Bronchial epithelial cell (primary cell): ENCODE data around the gene RBM26. TPM values are rescaled to one million over a fixed set of nuclear protein-coding genes. Genes with fewer than 3 reads are reported as not detected.

Source experiments
- DNase-seq: peaks from one replicate; pipeline ENCODE4 v3.0.0-alpha.2; 2010; ENCODE audit warnings: low read depth
- FAIRE-seq: peaks from 2 replicates; lab custom pipeline; 2011; peaks lifted over from hg19 to GRCh38; lab: Jason Lieb, UNC
- H3K27me3 ChIP-seq: 2 replicates; pipeline ENCODE4 v1.5.1; 2011; ENCODE audit warnings: low read length; ENCODE audit not compliant: control insufficient read depth, insufficient read depth
- H3K36me3 ChIP-seq: 2 replicates; pipeline ENCODE4 v1.5.1; 2011; ENCODE audit warnings: low read length; ENCODE audit not compliant: control insufficient read depth, insufficient read depth
- H3K4me3 ChIP-seq: 2 replicates; pipeline ENCODE4 v1.5.1; 2011; ENCODE audit warnings: mild to moderate bottlenecking, low read depth, low read length, control low read depth
- CTCF ChIP-seq: IDR thresholded peaks from 2 replicates; pipeline ENCODE4 v1.5.1; 2011; ENCODE audit warnings: mild to moderate bottlenecking, moderate library complexity, low read length, control low read depth, inconsistent platforms; ENCODE audit not compliant: insufficient read depth, severe bottlenecking
- total RNA-seq: library from RNA; depleted of rRNA; stranded (reverse); fragments of >200 nt; gene quantifications from 2 replicates; pipeline ENCODE4 v1.2.1, GENCODE V29; 2014

Gene RBM26, protein sequence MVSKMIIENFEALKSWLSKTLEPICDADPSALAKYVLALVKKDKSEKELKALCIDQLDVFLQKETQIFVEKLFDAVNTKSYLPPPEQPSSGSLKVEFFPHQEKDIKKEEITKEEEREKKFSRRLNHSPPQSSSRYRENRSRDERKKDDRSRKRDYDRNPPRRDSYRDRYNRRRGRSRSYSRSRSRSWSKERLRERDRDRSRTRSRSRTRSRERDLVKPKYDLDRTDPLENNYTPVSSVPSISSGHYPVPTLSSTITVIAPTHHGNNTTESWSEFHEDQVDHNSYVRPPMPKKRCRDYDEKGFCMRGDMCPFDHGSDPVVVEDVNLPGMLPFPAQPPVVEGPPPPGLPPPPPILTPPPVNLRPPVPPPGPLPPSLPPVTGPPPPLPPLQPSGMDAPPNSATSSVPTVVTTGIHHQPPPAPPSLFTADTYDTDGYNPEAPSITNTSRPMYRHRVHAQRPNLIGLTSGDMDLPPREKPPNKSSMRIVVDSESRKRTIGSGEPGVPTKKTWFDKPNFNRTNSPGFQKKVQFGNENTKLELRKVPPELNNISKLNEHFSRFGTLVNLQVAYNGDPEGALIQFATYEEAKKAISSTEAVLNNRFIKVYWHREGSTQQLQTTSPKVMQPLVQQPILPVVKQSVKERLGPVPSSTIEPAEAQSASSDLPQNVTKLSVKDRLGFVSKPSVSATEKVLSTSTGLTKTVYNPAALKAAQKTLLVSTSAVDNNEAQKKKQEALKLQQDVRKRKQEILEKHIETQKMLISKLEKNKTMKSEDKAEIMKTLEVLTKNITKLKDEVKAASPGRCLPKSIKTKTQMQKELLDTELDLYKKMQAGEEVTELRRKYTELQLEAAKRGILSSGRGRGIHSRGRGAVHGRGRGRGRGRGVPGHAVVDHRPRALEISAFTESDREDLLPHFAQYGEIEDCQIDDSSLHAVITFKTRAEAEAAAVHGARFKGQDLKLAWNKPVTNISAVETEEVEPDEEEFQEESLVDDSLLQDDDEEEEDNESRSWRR
- 13.7 and 15.7 TPM in 2 replicates for total RNA-seq

- DNase-seq (peak; percentile 86), FAIRE-seq (no peak)
- no peak for TF ChIP-seq CTCF
- no peaks in the 10 kb centered on the region for H3K27me3 ChIP-seq
- H3K4me3 ChIP-seq = peak within 1 kb of the TSS; percentile 90
- no peaks in the 10 kb centered on the region for H3K36me3 ChIP-seq
These were observed at the start of gene RBM26 for GRCh38 chr13:79405831-79406596. RBM26 (minus strand) TSS chr13:79406255; CDS start chr13:79405774, 481 bp downstream.

GRCh38 chr13:79455331-79455730 is 49.3 kb upstream of the RBM26 start:
- FAIRE-seq (no peak), DNase-seq (no peak)
- H3K27me3 ChIP-seq = no peaks in the 10 kb centered on the region
- H3K36me3 ChIP-seq = no peaks in the 10 kb centered on the region
- no peak for TF ChIP-seq CTCF
- H3K4me3 ChIP-seq = no peak overlapping the region

DNA sequence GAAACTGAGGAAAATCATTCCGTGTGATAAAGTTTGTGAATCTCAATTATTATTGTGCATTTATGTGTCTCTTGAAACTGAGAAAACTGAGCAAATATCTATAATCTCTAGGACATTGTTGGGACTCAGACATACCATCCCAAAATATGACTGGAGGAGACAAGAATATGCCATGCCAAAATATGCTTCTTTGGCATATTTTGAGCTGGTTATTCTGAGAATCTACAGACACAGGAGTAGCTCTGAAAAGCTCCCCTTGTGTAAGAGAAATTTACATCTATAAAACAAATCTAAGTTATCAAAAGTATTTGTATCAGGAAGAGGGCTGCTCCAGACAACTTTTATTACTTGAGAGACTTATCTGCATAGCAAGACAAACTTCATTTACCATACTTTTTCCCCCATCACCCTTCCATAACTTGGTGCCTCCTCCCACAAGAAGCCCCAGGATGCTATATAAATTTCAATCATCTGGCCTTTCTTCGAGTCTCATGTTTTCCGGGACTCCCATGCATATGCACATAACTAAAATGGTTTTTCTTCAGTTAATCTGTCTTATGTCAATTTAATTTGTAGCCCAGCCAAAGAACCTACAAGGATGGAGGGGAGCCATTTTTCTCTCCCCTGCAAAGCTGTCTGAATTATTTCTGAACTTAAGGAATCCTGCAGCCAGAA is 46.3 kb upstream of the RBM26 start:
- no peak for TF ChIP-seq CTCF
- no peak overlapping the region for H3K4me3 ChIP-seq
- no peak for FAIRE-seq
- no peaks in the 10 kb centered on the region for H3K27me3 ChIP-seq
- no peaks in the 10 kb centered on the region for H3K36me3 ChIP-seq
- no peak for DNase-seq

DNA sequence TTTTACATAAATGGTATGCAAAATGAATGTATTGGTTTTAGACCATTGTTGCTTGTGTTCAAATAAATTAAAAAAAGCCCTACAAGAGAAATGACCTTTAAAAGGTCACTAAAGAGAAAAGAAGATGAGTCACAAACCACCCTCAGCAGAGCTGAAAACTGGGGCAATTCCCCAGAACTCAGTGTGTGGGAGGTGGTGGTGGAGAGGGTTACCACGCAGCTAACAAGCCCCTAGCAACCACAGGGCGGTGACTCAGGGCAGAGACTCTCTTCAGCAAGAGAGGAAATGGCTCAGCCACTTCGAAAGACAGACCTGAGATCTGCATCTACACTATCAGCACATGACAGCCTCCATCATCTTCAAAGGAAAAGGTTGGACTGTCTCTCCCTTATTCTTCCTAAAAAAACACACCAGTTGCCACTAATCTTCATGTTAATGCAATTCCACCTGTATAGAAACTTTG is 45.5 kb upstream of the RBM26 start:
- peak; percentile 89 for DNase-seq
- no peak for FAIRE-seq

More for the DNA sequence above, 45.5 kb upstream of the RBM26 start:
- no peak for TF ChIP-seq CTCF
- Histone ChIP-seq H3K36me3 (no peaks in the 10 kb centered on the region), H3K4me3 (no peak overlapping the region), H3K27me3 (no peaks in the 10 kb centered on the region)
